ENCODE results near the gene UQCRC2.

The UQCRC2 gene

GRCh38 chr16:21959050-21959449 is 5.9 kb downstream of the UQCRC2 start:
- Histone ChIP-seq H3K4me3 (ENCODE audit: low read length) (no peak overlapping the region), H3K9ac (ENCODE audit: low read length) (no peak overlapping the region), H4K20me1 (ENCODE audit: insufficient read depth, low read length) (no peaks in the 10 kb centered on the region), H3K27me3 (ENCODE audit: low read depth, low read length) (no peaks in the 10 kb centered on the region), H3K36me3 (replicated peaks; ENCODE audit: low read depth, low read length) (peaks cover 42% of the 10 kb centered on the region), H3K9me3 (ENCODE audit: insufficient read depth, low read length) (no peaks in the 10 kb centered on the region), H3K27ac (ENCODE audit: low read length) (no peak overlapping the region), H3K79me2 (ENCODE audit: low read length) (peaks cover 27% of the 10 kb centered on the region), H2AFZ (ENCODE audit: low read depth, low read length) (no peak overlapping the region), H3K4me1 (ENCODE audit: low read length) (peaks cover 11% of the 10 kb centered on the region), H3K4me2 (ENCODE audit: low read length) (no peak overlapping the region)
- TF ChIP-seq EZH2phosphoT487 (IDR thresholded peaks at IDR 0.05; ENCODE audit: low read depth): no peak
- TF ChIP-seq CTCF (IDR thresholded peaks at IDR 0.05; ENCODE audit: low read depth, low read length): no peak

- Histone ChIP-seq H4K20me1 (ENCODE audit: insufficient read depth, low read length) (no peaks in the 10 kb centered on the region), H2AFZ (ENCODE audit: low read depth, low read length) (no peak overlapping the region), H3K27me3 (ENCODE audit: low read depth, low read length) (no peaks in the 10 kb centered on the region), H3K4me1 (ENCODE audit: low read length) (0 out of 2 replicates have a peak, but pooled peaks cover 4% of the 10 kb centered on the region), H3K27ac (ENCODE audit: low read length) (no peak overlapping the region), H3K36me3 (replicated peaks; ENCODE audit: low read depth, low read length) (peaks cover 56% of the 10 kb centered on the region), H3K4me3 (ENCODE audit: low read length) (no peak overlapping the region), H3K9me3 (ENCODE audit: insufficient read depth, low read length) (no peaks in the 10 kb centered on the region), H3K79me2 (ENCODE audit: low read length) (no peaks in the 10 kb centered on the region), H3K9ac (ENCODE audit: low read length) (no peak overlapping the region), H3K4me2 (ENCODE audit: low read length) (no peak overlapping the region)
- TF ChIP-seq EZH2phosphoT487 (IDR thresholded peaks at IDR 0.05; ENCODE audit: low read depth) (no peak), CTCF (IDR thresholded peaks at IDR 0.05; ENCODE audit: low read depth, low read length) (no peak)
Measured at GRCh38 chr16:21962475-21962874, 9.3 kb downstream of the UQCRC2 start.

GRCh38 chr16:21963887-21964286 is 10.7 kb downstream of the UQCRC2 start:
- H3K79me2 ChIP-seq (ENCODE audit: low read length): no peaks in the 10 kb centered on the region
- H3K27ac ChIP-seq (ENCODE audit: low read length): no peak overlapping the region
- no peak overlapping the region for H2AFZ ChIP-seq (ENCODE audit: low read depth, low read length)
- H3K27me3 ChIP-seq (ENCODE audit: low read depth, low read length): no peaks in the 10 kb centered on the region
- no peak overlapping the region for H3K9ac ChIP-seq (ENCODE audit: low read length)
- H3K4me3 ChIP-seq (ENCODE audit: low read length): no peak overlapping the region
- no peak for TF ChIP-seq EZH2phosphoT487 (IDR thresholded peaks at IDR 0.05; ENCODE audit: low read depth)
- no peak for TF ChIP-seq CTCF (IDR thresholded peaks at IDR 0.05; ENCODE audit: low read depth, low read length)
- H3K36me3 ChIP-seq (replicated peaks; ENCODE audit: low read depth, low read length): peaks cover 59% of the 10 kb centered on the region
- H3K9me3 ChIP-seq (ENCODE audit: insufficient read depth, low read length): no peaks in the 10 kb centered on the region
- H3K4me1 ChIP-seq (ENCODE audit: low read length): no peaks in the 10 kb centered on the region
- H4K20me1 ChIP-seq (ENCODE audit: insufficient read depth, low read length): no peaks in the 10 kb centered on the region
- H3K4me2 ChIP-seq (ENCODE audit: low read length): no peak overlapping the region

- TF ChIP-seq EZH2phosphoT487 (IDR thresholded peaks at IDR 0.05; ENCODE audit: low read depth): no peak
- no peak for TF ChIP-seq CTCF (IDR thresholded peaks at IDR 0.05; ENCODE audit: low read depth, low read length)
- Histone ChIP-seq H3K27ac (ENCODE audit: low read length) (no peak overlapping the region), H3K4me1 (ENCODE audit: low read length) (no peaks in the 10 kb centered on the region), H3K4me2 (ENCODE audit: low read length) (no peak overlapping the region), H3K9me3 (ENCODE audit: insufficient read depth, low read length) (no peaks in the 10 kb centered on the region), H2AFZ (ENCODE audit: low read depth, low read length) (no peak overlapping the region), H3K4me3 (ENCODE audit: low read length) (no peak overlapping the region), H3K27me3 (ENCODE audit: low read depth, low read length) (no peaks in the 10 kb centered on the region), H3K36me3 (replicated peaks; ENCODE audit: low read depth, low read length) (peaks cover 55% of the 10 kb centered on the region), H3K9ac (ENCODE audit: low read length) (no peak overlapping the region), H4K20me1 (ENCODE audit: insufficient read depth, low read length) (no peaks in the 10 kb centered on the region), H3K79me2 (ENCODE audit: low read length) (no peaks in the 10 kb centered on the region)
Measured at GRCh38 chr16:21964353-21964752, 11.2 kb downstream of the UQCRC2 start.

Measured in OCI-LY3 (cell line).